Stimulated activated CD4-positive, alpha-beta T cell treated with anti-CD3 and anti-CD28 coated beads, Interleukin-12 subunit alpha, Interleukin-12 subunit beta, amount 100 ng/mL, for 48 hours (primary cell): Measurements from ENCODE around the gene ITIH3.

Experiments
- DNase-seq, 3 donors: peaks; one replicate each; pipeline ENCODE4 v3.0.0-alpha.2; 2020; ENCODE audit warnings: low read depth in 2 of 3, low spot score in 1 of 3

Gene ITIH3

DNA sequence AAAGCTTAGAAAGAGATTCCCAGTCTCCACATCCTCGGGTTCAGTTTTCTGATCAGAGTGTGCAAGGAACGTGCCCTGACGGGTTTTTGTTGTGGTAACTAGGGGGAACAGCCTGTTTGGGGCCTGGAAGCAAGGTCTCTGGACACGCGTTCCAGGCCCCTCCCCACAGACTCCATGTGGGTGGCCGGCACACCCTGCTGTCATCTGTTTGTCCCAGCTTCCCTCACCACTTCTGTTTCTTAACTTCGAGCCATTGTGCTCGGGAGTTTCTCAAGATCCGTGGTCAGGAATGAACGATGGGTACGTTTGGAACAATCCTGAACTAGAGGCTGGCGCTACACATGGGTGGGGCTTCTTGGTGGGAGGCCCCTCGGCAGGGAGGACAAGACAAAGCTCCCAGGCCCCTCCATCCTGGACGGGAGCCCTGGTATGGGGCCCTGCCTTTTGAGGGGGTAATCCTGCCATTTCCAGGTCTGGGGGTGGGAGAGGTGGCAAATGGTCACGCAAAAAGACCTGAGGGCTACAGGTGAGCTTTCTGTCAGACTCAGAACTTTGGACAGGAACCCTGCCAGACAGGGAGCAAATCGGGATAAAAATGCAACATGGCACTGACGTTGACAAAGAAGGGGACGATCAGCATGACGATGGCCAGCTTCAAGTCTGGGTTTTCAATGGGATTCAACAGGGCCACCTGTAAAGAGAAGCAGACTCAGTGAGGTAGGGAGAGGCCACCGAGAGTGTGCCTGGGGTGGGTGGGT, 48.7 kb downstream of the ITIH3 start:
- no peak for DNase-seq

DNA sequence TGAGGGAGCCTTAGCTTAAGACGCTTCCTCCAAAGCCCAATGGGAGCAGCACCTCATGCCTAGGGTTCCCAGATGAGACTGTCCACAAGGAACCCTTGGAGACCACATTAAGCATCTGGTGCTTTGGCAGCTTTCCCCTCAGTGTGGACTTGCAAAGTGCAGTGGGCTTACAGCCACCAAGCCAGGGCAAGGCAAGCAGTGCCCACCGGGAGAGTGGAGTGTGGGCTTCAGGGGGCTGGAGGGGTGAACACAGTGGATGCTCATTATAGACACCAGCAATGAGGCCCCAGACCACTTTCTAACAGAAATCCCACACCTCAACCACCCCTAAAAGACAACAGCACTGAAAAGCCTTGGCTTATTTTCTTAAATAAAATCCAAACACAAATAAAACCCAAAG, 49.3 kb downstream of the ITIH3 start:
- no peak for DNase-seq

DNA sequence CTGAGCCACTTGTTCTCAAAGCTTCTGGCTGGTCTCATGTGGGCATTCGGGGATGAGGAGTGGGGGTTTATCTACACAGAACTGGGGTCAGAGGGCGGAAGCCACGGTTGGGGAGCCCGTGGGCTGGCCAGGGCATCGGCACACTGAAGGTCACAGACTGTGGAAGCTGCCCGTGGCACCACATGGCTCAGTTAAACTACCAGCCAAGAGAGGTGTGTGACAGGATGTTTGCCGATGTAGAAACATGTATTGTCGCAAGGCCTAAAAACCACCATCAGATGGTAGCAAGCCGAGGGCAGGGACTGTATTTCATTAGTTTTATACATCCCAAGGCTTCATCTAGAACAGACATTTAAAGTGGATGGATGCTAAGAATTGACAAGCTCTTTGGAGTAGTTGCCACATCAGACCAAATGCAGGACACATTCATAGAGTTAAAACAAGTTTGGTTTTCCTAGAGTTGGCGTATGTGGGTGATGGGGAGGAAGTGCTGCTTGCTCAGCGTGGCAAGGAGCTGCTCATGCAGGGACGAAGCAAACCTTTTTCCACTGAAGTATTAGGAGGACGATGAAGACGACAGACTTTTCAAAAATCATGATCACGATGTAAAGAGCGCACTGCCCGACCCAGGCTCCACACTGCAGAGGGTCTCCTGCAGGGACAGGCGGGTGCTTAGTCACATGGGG, 49.8 kb downstream of the ITIH3 start:
- DNase-seq, result no peak

DNA sequence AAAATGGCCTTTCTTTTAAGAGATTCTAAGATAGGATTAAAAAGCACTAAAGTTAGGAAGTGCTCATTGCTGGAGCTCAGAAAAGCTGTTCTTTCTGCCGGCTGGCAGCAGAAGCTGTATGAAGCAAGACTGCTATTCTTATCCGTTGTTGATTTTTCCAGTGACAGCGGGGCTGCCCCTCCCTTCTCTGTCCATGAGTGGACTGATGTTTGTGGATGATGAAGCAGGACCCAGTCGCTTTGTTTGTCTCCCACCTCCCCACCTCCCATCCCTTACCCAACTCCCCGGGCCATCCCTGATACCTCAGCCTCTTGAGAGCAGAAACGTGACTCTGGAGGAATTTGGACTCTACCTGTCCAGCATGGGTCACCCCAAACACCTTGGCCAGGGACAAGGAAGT, 50.6 kb downstream of the ITIH3 start:
- DNase-seq, result no peak

DNA sequence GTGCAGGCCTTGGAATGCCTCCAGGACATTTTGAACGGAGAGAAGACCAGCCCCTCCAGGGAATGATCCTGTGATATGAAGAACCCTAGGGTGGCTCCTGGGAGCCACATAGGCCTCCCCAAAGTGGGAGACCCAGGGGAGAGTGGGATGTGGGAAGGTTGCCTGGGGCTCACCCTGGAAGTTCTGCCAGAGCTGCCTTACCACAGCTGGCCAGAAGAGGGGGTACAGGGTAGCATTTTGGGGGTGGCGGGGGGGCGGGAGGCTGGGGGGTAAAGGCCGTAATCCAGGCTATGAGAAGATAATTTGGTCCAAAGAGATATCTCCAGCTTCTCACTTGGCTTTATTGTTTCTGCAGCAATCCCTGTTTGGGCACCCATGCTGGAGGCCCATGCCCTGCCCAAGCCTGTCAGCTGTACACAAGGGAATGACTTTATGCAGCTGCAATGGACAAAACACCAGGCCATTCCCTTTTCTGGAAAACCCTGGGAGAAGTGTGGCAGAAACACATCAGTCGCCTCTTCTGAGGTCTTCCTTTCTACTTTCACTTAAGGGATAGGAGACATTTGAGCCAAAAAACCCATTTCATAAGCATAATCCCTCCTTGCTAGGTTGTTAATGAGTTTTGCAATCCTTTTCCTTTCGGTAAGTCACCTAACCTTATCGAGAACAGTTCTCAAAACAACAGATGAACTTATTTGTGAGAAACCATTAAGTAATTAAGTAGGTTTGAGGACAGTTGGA, 51.3 kb downstream of the ITIH3 start:
- peak in 1 of 3 donors; percentile 12 for DNase-seq

- no peak for DNase-seq
Measured at GRCh38 chr3:52846432-52846965, 51.9 kb downstream of the ITIH3 start.

DNA sequence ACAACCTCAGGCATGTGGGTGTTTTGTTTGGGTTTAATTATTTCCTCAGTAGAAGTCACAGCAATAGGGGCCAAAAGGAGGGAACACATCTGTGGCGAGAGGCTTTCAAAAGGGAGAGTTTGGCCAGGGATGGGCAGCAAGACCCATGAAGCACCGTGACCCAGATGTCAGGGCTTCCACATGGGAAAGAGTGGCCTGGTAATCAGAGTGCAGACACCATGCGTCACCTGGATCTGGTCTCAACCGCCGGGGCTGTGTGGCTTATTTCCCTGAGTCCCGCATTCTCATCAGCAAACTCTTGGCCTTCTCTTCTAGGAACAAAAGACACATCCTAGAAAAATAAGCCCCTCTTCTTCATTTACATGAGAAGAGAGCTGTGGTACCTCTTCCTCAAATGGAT, 52.6 kb downstream of the ITIH3 start:
- no peak for DNase-seq

DNA sequence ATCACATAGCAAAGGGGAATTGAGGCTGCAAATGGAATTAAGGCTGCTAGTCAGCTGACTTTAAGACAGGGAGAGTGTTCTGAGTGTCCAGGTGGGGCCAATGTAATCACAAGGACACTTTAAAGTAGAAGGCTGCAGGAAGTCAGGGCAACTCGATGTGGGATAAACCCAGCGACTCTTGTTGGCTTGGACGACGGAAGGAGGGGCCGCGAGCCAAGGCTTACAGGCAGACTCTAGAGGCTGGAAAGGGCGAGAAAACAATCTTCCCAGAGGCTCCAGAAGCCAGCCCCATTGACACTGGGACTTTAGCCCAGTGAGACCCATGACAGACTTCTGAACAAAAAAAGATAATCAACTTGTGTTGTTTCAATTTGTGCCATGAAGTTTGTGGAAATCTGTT, 53.1 kb downstream of the ITIH3 start:
- no peak for DNase-seq

DNA sequence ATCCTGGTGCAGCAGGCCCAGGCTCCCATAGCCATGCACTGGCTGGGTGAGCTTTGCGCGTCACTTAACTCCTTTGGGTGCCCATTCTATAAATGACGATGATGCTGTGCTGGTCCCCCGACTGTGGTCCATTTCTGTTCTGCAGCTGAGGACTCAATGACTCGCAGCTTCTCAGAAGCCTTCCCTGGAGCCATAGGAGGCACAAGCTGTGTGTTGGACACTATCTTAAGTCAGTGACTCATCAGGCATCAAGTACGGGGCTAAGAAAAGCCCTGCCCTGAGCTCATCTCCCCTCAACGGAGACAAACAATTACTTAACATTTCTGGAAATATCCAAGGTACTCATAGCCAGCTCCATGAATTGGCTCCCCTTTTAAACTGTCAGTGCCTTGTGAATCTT, 54.0 kb downstream of the ITIH3 start:
- DNase-seq, result no peak

GRCh38 chr3:52849656-52850055, 55.1 kb downstream of the ITIH3 start:
- DNase-seq, result no peak

DNA sequence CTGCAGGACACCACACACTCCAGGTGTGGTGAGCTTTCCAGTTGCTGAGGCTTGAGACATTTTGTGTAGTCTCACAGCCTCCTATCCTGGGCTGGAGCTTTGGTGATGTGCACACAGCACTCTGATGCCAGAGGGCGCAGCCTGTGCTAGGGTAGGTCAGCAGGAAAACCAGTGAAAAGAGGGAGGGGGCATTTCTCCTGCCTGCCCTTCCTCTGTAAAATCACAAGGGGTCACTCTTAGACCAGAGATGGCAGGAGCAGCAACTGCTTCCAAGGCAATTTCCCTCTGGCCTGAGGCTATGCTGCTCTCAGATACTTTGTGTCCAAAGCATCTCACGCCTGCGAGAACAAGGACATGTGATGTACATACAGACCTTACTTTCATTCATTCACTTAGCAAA, 56.8 kb downstream of the ITIH3 start:
- DNase-seq, result peak; percentile 3 to 34 (median 16)

- no peak for DNase-seq
Measured at GRCh38 chr3:52852419-52852818, 57.8 kb downstream of the ITIH3 start.

GRCh38 chr3:52854013-52854412, 59.4 kb downstream of the ITIH3 start:
- DNase-seq, result no peak

- DNase-seq, result no peak
Measured at GRCh38 chr3:52856666-52857065, 62.1 kb downstream of the ITIH3 start.

- DNase-seq, result no peak
Measured at GRCh38 chr3:52857133-52857532, 62.5 kb downstream of the ITIH3 start.

- no peak for DNase-seq
Measured at GRCh38 chr3:52857864-52858263, 63.3 kb downstream of the ITIH3 start.
